CD14-positive monocyte (primary cell): ENCODE measurements around the gene CCNL2. TPM values are rescaled to one million over a fixed set of nuclear protein-coding genes. Genes with fewer than 3 reads are reported as not detected.

Experiments
- DNase-seq, 3 donors: peaks; one replicate each; pipeline ENCODE4 v3.0.0-alpha.2; 2011 to 2022
- H2AFZ ChIP-seq: 2 replicates; pipeline ENCODE4 v1.6.0; 2012; ENCODE audit warnings: mild to moderate bottlenecking, low read depth, low read length, inconsistent platforms; ENCODE audit not compliant: insufficient read depth, poor library complexity, severe bottlenecking
- H3K27ac ChIP-seq, 2 donors: 1 replicate in 1 of 2; 2 replicates in 1 of 2; pipeline ENCODE4 v1.5.1; 2012 to 2013; ENCODE audit warnings: low read length in 2 of 2, control low read depth in 1 of 2, inconsistent platforms in 1 of 2, low read depth in 1 of 2, mild to moderate bottlenecking in 1 of 2
- H3K27me3 ChIP-seq, 2 donors: one replicate each; pipeline versions ENCODE4 v1.6.0 to v1.6.1; 2011 to 2013; ENCODE audit warnings: low read length in 2 of 2; ENCODE audit not compliant: control insufficient read depth in 2 of 2, insufficient read depth in 2 of 2
- H3K36me3 ChIP-seq, 2 donors: replicated peaks in 1 of 2; 1 replicate in 1 of 2; 2 replicates in 1 of 2; pipeline versions ENCODE4 v1.5.1 to v1.6.1; 2012 to 2013; ENCODE audit warnings: low read length in 2 of 2, control low read depth in 1 of 2, inconsistent platforms in 1 of 2, mild to moderate bottlenecking in 1 of 2; ENCODE audit not compliant: insufficient read depth in 2 of 2, control insufficient read depth in 1 of 2
- H3K4me1 ChIP-seq, 2 donors: 1 replicate in 1 of 2; 2 replicates in 1 of 2; pipeline versions ENCODE4 v1.5.1 to v1.6.1; 2012 to 2013; ENCODE audit warnings: low read length in 2 of 2, control low read depth in 1 of 2, inconsistent platforms in 1 of 2, mild to moderate bottlenecking in 1 of 2, moderate library complexity in 1 of 2; ENCODE audit not compliant: insufficient read depth in 2 of 2, control insufficient read depth in 1 of 2
- H3K4me2 ChIP-seq: replicated peaks from 2 replicates; pipeline ENCODE3; 2012; ENCODE audit warnings: low read length, moderate library complexity, mild to moderate bottlenecking; ENCODE audit not compliant: poor library complexity, severe bottlenecking; ENCODE audit errors: extremely low read depth
- H3K4me3 ChIP-seq, 3 experiments: fragments of 200-600 bp in 1 of 3; sonication (generic) in 1 of 3; replicated peaks in 1 of 3; 1 replicate in 2 of 3; 2 replicates in 1 of 3; pipeline ENCODE4 v1.5.1; 2011 to 2013; ENCODE audit warnings: low read length in 3 of 3, mild to moderate bottlenecking in 3 of 3, control low read depth in 2 of 3, low read depth in 2 of 3, inconsistent platforms in 1 of 3, moderate library complexity in 1 of 3
- H3K79me2 ChIP-seq: 2 replicates; pipeline ENCODE4 v1.6.0; 2012; ENCODE audit warnings: mild to moderate bottlenecking, control low read depth, inconsistent platforms, low read length, moderate library complexity; ENCODE audit not compliant: insufficient read depth
- H3K9ac ChIP-seq: 2 replicates; pipeline ENCODE4 v1.6.0; 2017; ENCODE audit warnings: low read length, mild to moderate bottlenecking; ENCODE audit not compliant: insufficient read depth, poor library complexity, severe bottlenecking
- H3K9me3 ChIP-seq, 2 donors: replicated peaks in 1 of 2; 1 replicate in 1 of 2; 2 replicates in 1 of 2; pipeline versions ENCODE4 v1.5.1 to v1.6.1; 2012 to 2013; ENCODE audit warnings: low read length in 2 of 2, control low read depth in 1 of 2; ENCODE audit not compliant: control insufficient read depth in 1 of 2, insufficient read depth in 1 of 2
- H4K20me1 ChIP-seq: 2 replicates; pipeline ENCODE4 v1.6.0; 2012; ENCODE audit warnings: mild to moderate bottlenecking, low read length, control low read depth, moderate library complexity; ENCODE audit not compliant: insufficient read depth
- H3K27ac Mint-ChIP-seq, 7 donors: one replicate each; pipeline ENCODE4 v1.8.0; 2020; ENCODE audit warnings: mild to moderate bottlenecking in 7 of 7, mixed read lengths in 7 of 7, moderate library complexity in 6 of 7, inconsistent platforms in 2 of 7
- H3K27me3 Mint-ChIP-seq, 3 donors: one replicate each; pipeline ENCODE4 v1.8.0; 2021 to 2022; ENCODE audit warnings: low read depth in 3 of 3, mild to moderate bottlenecking in 3 of 3, mixed read lengths in 3 of 3, moderate library complexity in 3 of 3, inconsistent platforms in 1 of 3
- H3K36me3 Mint-ChIP-seq, 2 donors: one replicate each; pipeline ENCODE4 v1.8.0; 2020; ENCODE audit warnings: mixed read lengths in 2 of 2, inconsistent platforms in 1 of 2, mild to moderate bottlenecking in 1 of 2
- H3K4me1 Mint-ChIP-seq: one replicate; pipeline ENCODE4 v1.8.0; 2020; ENCODE audit warnings: mild to moderate bottlenecking, mixed read lengths
- H3K4me3 Mint-ChIP-seq, 2 donors: one replicate each; pipeline ENCODE4 v1.8.0; 2020; ENCODE audit warnings: mild to moderate bottlenecking in 2 of 2, mixed read lengths in 2 of 2, moderate library complexity in 1 of 2
- H3K9me3 Mint-ChIP-seq, 7 donors: one replicate each; pipeline ENCODE4 v1.8.0; 2020 to 2022; ENCODE audit warnings: mixed read lengths in 7 of 7, mild to moderate bottlenecking in 6 of 7, moderate library complexity in 6 of 7, inconsistent platforms in 2 of 7
- CTCF ChIP-seq: fragments of 200-600 bp; IDR thresholded peaks from one replicate; pipeline ENCODE4 v1.8.0; 2022; ENCODE audit warnings: antibody characterized with exemption, mild to moderate bottlenecking
- WGBS: methylation state at CpG from one replicate; pipeline ENCODE4 v1.1.5; 2013; ENCODE audit warnings: missing lambda C conversion rate; ENCODE audit not compliant: insufficient coverage; 5-methylcytosine and 5-hydroxymethylcytosine counted together
- intact Hi-C, 2 donors: fragments of 100-400 bp; cut with micrococcal nuclease; formaldehyde crosslinking; loops; one replicate each; pipeline versions ENCODE4 v1.15.0 to v1.15.1; 2023
- polyA plus RNA-seq, 3 donors: library from polyadenylated mRNA; depleted of rRNA in 1 of 3; unstranded in 2 of 3; stranded (reverse) in 1 of 3; fragments of 300-500 nt in 2 of 3; fragments of >200 nt in 1 of 3; fragmentation: Illumina TruSeq in 2 of 3; gene quantifications; 1 replicate in 2 of 3; 2 replicates in 1 of 3; pipeline ENCODE4 v1.2.3, GENCODE V29; 2012 to 2021

CCNL2 gene
- polyA plus RNA-seq, 3 donors = 8.6 to 178 (median 10.4) TPM

GRCh38 chr1:1360506-1361169 is 38.5 kb downstream of the CCNL2 start:
- peak overlapping the region in 1 of 2 donors; percentile 54 for H3K4me3 Mint-ChIP-seq
- intact Hi-C loops = no loop called here
- H3K9me3 Mint-ChIP-seq = peaks cover 0 to 5% (median 2%) of the 10 kb centered on the region in 7 donors
- TF ChIP-seq CTCF = no peak
- peaks cover 0 to 58% of the 10 kb centered on the region in 2 donors for H3K27me3 ChIP-seq
- H3K36me3 Mint-ChIP-seq = no peaks in the 10 kb centered on the region
- H2AFZ ChIP-seq = no peak overlapping the region
- peaks cover 55 to 84% (median 65%) of the 10 kb centered on the region in 3 donors for H3K27me3 Mint-ChIP-seq
- no peaks in the 10 kb centered on the region for H3K36me3 ChIP-seq
- H3K4me2 ChIP-seq = no peak overlapping the region
- no peak overlapping the region for H3K9ac ChIP-seq
- DNase-seq = no peak
- no peak overlapping the region for H3K27ac Mint-ChIP-seq
- no peaks in the 10 kb centered on the region for H3K4me1 ChIP-seq
- no peaks in the 10 kb centered on the region for H3K79me2 ChIP-seq
- H3K4me1 Mint-ChIP-seq = peaks cover 5% of the 10 kb centered on the region
- H3K4me3 ChIP-seq = no peak overlapping the region
- H4K20me1 ChIP-seq = no peaks in the 10 kb centered on the region
- H3K27ac ChIP-seq = no peak overlapping the region
- WGBS = 81% methylated on average over 19 of the region's 20 CpGs
- no peaks in the 10 kb centered on the region for H3K9me3 ChIP-seq

GRCh38 chr1:1359664-1360468 is 39.3 kb downstream of the CCNL2 start:
- no peaks in the 10 kb centered on the region for H3K4me1 ChIP-seq
- no peak overlapping the region for H3K4me3 ChIP-seq
- no peak overlapping the region for H3K4me2 ChIP-seq
- H2AFZ ChIP-seq = no peak overlapping the region
- intact Hi-C loops = no loop called here
- H3K27me3 ChIP-seq = peaks cover 0 to 58% of the 10 kb centered on the region in 2 donors
- Mint-ChIP-seq H3K27me3 (peaks cover 55 to 90% (median 65%) of the 10 kb centered on the region in 3 donors), H3K9me3 (peaks cover 0 to 5% (median 2%) of the 10 kb centered on the region in 7 donors), H3K4me3 (peak overlapping the region in 1 of 2 donors; percentile 62), H3K4me1 (peaks cover 5% of the 10 kb centered on the region), H3K36me3 (no peaks in the 10 kb centered on the region), H3K27ac (no peak overlapping the region)
- H4K20me1 ChIP-seq = no peaks in the 10 kb centered on the region
- no peaks in the 10 kb centered on the region for H3K36me3 ChIP-seq
- no peak for TF ChIP-seq CTCF
- no peak overlapping the region for H3K27ac ChIP-seq
- WGBS = 79% methylated on average over 20 of the region's 28 CpGs
- H3K9ac ChIP-seq = no peak overlapping the region
- no peaks in the 10 kb centered on the region for H3K79me2 ChIP-seq
- H3K9me3 ChIP-seq = no peaks in the 10 kb centered on the region
- DNase-seq = no peak
